ENCODE data around the gene NXNL1. TPM values are rescaled to one million over a fixed set of nuclear protein-coding genes. Genes with fewer than 3 reads are reported as not detected.
A peak's percentile ranks its signal among the peaks of the same experiment; 100 is the strongest.
"Not testable (repeated sequence)": the region's sequence is repeated elsewhere in the genome, so short reads cannot be mapped to it uniquely, and the experiment has no call there.

The NXNL1 gene
- total and polyA plus RNA-seq, 5 donors from 2014 or later: not detected

DNA sequence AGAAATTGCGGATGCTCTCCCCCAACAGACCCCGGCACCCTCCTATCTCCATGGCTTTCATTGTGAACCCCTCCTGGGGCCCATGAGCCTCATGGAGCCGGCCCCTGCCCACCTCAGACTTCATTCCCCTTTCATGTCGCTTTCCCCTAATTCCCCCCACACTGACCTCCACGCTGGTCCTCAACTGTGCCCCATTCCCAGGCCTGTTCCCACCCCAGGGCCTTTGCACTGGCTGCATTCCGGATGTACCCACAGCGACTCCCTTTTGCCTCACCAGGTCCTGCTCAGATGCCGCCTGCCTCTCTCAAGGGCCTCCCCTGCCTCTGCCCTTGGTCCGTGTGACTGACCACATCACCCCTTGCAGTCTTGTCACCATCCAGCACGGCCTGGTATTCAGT, 22.9 kb upstream of the NXNL1 start:
- ATAC-seq (ENCODE audit: low read depth in 2 of 2): no peak
- DNase-seq: no peak
- Mint-ChIP-seq H3K4me3 (no peak overlapping the region), H3K4me1 (peaks cover 0 to 8% (median 6%) of the 10 kb centered on the region in 4 donors), H3K27me3 (no peaks in the 10 kb centered on the region), H3K36me3 (no peaks in the 10 kb centered on the region), H3K27ac (no peak overlapping the region), H3K9me3 (peaks cover 0 to 2% (median 0%) of the 10 kb centered on the region in 7 donors)
- Histone ChIP-seq H3K4me3 (ENCODE audit: low read depth, low read length) (no peak overlapping the region), H3K36me3 (ENCODE audit: control insufficient read depth, insufficient read depth, low read length) (no peaks in the 10 kb centered on the region), H3K27ac (ENCODE audit: insufficient read depth, low read length, poor library complexity, severe bottlenecking) (no peak overlapping the region), H3K9me3 (ENCODE audit: control insufficient read depth in 2 of 2, low read length in 2 of 2) (no peaks in the 10 kb centered on the region), H3K4me1 (ENCODE audit: control insufficient read depth, insufficient read depth, low read length, poor library complexity, severe bottlenecking) (peaks cover 8% of the 10 kb centered on the region), H3K27me3 (ENCODE audit: control insufficient read depth, insufficient read depth, low read length) (no peaks in the 10 kb centered on the region)

- Histone ChIP-seq H3K27me3 (ENCODE audit: control insufficient read depth, insufficient read depth, low read length) (no peaks in the 10 kb centered on the region), H3K4me3 (ENCODE audit: low read depth, low read length) (no peak overlapping the region), H3K4me1 (ENCODE audit: control insufficient read depth, insufficient read depth, low read length, poor library complexity, severe bottlenecking) (peaks cover 3% of the 10 kb centered on the region), H3K9me3 (ENCODE audit: control insufficient read depth in 2 of 2, low read length in 2 of 2) (no peaks in the 10 kb centered on the region), H3K27ac (ENCODE audit: insufficient read depth, low read length, poor library complexity, severe bottlenecking) (no peak overlapping the region), H3K36me3 (ENCODE audit: control insufficient read depth, insufficient read depth, low read length) (no peaks in the 10 kb centered on the region)
- H3K27ac Mint-ChIP-seq: peak overlapping the region in 1 of 3 donors; percentile 38
- H3K9me3 Mint-ChIP-seq: peaks cover 0 to 2% (median 0%) of the 10 kb centered on the region in 7 donors
- DNase-seq: no peak
- H3K4me1 Mint-ChIP-seq: peaks cover 0 to 4% (median 1%) of the 10 kb centered on the region in 4 donors
- no peaks in the 10 kb centered on the region for H3K27me3 Mint-ChIP-seq
- no peak overlapping the region for H3K4me3 Mint-ChIP-seq
- ATAC-seq (ENCODE audit: low read depth in 2 of 2): no peak
- H3K36me3 Mint-ChIP-seq: no peaks in the 10 kb centered on the region
These were observed 22.3 kb upstream of the NXNL1 start for GRCh38 chr19:17482877-17483604.

DNA sequence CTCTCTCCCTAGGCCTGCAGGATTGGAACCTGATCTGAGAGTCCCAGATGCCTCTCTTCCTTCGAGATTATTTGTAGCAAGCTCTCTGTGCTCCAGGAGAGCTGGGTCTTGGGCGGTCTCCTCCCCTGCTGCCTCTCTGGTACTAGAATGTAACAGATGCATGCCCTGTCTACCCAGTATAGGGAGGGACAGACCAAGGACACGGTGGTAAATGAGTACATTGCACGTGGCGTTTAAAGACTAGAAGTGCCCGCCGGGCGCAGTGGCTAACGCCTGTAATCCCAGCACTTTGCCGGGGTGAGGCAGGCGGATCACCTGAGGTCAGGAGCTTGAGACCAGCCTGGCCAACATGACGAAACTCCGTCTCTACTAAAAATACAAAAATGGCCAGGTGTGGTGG, 21.3 kb upstream of the NXNL1 start:
- no peak overlapping the region for H3K4me3 ChIP-seq (ENCODE audit: low read depth, low read length)
- no peak overlapping the region for H3K27ac ChIP-seq (ENCODE audit: insufficient read depth, low read length, poor library complexity, severe bottlenecking)
- peaks cover 0 to 4% (median 0%) of the 10 kb centered on the region in 4 donors for H3K4me1 Mint-ChIP-seq
- no peaks in the 10 kb centered on the region for H3K27me3 Mint-ChIP-seq
- no peaks in the 10 kb centered on the region for H3K27me3 ChIP-seq (ENCODE audit: control insufficient read depth, insufficient read depth, low read length)
- ATAC-seq (ENCODE audit: low read depth in 2 of 2) (no peak), DNase-seq (no peak)
- no peaks in the 10 kb centered on the region for H3K4me1 ChIP-seq (ENCODE audit: control insufficient read depth, insufficient read depth, low read length, poor library complexity, severe bottlenecking)
- no peaks in the 10 kb centered on the region for H3K36me3 ChIP-seq (ENCODE audit: control insufficient read depth, insufficient read depth, low read length)
- no peaks in the 10 kb centered on the region for H3K9me3 ChIP-seq (ENCODE audit: control insufficient read depth in 2 of 2, low read length in 2 of 2)
- peaks cover 0 to 2% (median 0%) of the 10 kb centered on the region in 7 donors for H3K9me3 Mint-ChIP-seq
- H3K4me3 Mint-ChIP-seq: no peak overlapping the region
- no peak overlapping the region for H3K27ac Mint-ChIP-seq
- H3K36me3 Mint-ChIP-seq: no peaks in the 10 kb centered on the region

DNA sequence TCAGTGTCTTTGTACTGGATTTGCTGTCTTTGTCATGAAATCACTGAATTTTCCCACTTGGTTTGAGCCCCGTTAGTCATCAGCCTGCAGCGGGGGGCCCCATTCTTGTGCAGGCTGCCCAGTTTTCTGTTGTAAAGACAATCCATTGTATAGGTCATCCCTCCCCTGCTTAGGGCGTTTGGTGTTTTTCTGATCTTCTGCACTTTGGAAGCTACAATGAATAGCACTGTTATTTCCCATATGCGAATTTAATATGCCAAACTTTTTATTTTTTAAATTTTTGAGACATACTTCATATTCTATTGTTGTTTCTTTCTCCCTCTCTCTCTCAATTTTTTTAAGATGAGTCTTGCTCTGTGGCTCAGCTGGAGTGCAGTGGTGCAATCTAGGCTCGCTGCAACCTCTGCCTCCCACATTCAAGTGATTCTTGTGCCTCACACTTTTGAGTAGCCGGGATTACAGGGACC, 18.6 kb upstream of the NXNL1 start:
- H3K36me3 ChIP-seq (ENCODE audit: control insufficient read depth, insufficient read depth, low read length): no peaks in the 10 kb centered on the region
- no peaks in the 10 kb centered on the region for H3K9me3 ChIP-seq (ENCODE audit: control insufficient read depth in 2 of 2, low read length in 2 of 2)
- no peak overlapping the region for H3K4me3 ChIP-seq (ENCODE audit: low read depth, low read length)
- DNase-seq (no peak), ATAC-seq (ENCODE audit: low read depth in 2 of 2) (no peak)
- H3K4me1 Mint-ChIP-seq: peaks cover 0 to 4% (median 0%) of the 10 kb centered on the region in 4 donors
- no peaks in the 10 kb centered on the region for H3K4me1 ChIP-seq (ENCODE audit: control insufficient read depth, insufficient read depth, low read length, poor library complexity, severe bottlenecking)
- no peaks in the 10 kb centered on the region for H3K27me3 ChIP-seq (ENCODE audit: control insufficient read depth, insufficient read depth, low read length)
- no peak overlapping the region for H3K4me3 Mint-ChIP-seq
- H3K36me3 Mint-ChIP-seq: no peaks in the 10 kb centered on the region
- H3K9me3 Mint-ChIP-seq: peaks cover 0 to 2% (median 0%) of the 10 kb centered on the region in 7 donors
- no peak overlapping the region for H3K27ac Mint-ChIP-seq
- H3K27ac ChIP-seq (ENCODE audit: insufficient read depth, low read length, poor library complexity, severe bottlenecking): no peak overlapping the region
- no peaks in the 10 kb centered on the region for H3K27me3 Mint-ChIP-seq

GRCh38 chr19:17475541-17476115, 14.9 kb upstream of the NXNL1 start:
- ATAC-seq (ENCODE audit: low read depth in 2 of 2) (no peak), DNase-seq (no peak)
- Mint-ChIP-seq H3K27me3 (no peaks in the 10 kb centered on the region), H3K27ac (no peak overlapping the region), H3K4me3 (no peak overlapping the region), H3K36me3 (no peaks in the 10 kb centered on the region), H3K9me3 (no peaks in the 10 kb centered on the region), H3K4me1 (peaks cover 2 to 11% (median 7%) of the 10 kb centered on the region in 4 donors)
- Histone ChIP-seq H3K9me3 (ENCODE audit: control insufficient read depth in 2 of 2, low read length in 2 of 2) (no peaks in the 10 kb centered on the region), H3K27me3 (ENCODE audit: control insufficient read depth, insufficient read depth, low read length) (no peaks in the 10 kb centered on the region), H3K27ac (ENCODE audit: insufficient read depth, low read length, poor library complexity, severe bottlenecking) (no peak overlapping the region), H3K36me3 (ENCODE audit: control insufficient read depth, insufficient read depth, low read length) (no peaks in the 10 kb centered on the region), H3K4me3 (ENCODE audit: low read depth, low read length) (no peak overlapping the region), H3K4me1 (ENCODE audit: control insufficient read depth, insufficient read depth, low read length, poor library complexity, severe bottlenecking) (peaks cover 8% of the 10 kb centered on the region)

DNA sequence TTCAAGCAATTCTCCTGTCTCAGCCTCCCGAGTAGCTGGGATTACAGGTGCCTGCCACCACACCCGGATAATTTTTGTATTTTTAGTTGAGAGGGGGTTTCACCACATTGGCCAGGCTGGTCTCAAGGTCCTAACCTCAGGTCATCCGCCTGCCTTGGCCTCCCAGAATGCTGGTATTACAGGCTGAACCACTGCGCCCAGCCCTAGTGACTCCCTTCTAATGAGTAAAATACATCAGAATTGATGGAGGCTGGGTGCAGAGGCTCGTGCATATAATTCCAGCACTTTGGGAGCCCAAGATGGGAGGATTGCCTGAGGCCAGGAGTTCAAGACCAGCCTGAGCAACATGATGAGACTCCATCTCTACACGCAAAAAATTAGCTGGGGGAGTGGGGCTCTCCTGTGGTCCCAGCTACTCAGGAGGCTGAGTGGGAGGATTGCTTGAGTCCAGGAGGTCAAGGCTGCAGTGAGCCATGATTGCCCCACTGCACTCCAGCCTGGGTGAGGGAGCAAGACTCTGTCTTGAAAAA, 14.3 kb upstream of the NXNL1 start:
- H3K27ac Mint-ChIP-seq; H3K9me3 ChIP-seq (ENCODE audit: control insufficient read depth in 2 of 2, low read length in 2 of 2); H3K36me3 ChIP-seq (ENCODE audit: control insufficient read depth, insufficient read depth, low read length); H3K9me3 Mint-ChIP-seq; DNase-seq; H3K36me3 Mint-ChIP-seq; H3K27me3 ChIP-seq (ENCODE audit: control insufficient read depth, insufficient read depth, low read length); H3K27ac ChIP-seq (ENCODE audit: insufficient read depth, low read length, poor library complexity, severe bottlenecking); ATAC-seq (ENCODE audit: low read depth in 2 of 2); H3K4me3 ChIP-seq (ENCODE audit: low read depth, low read length); H3K27me3 Mint-ChIP-seq: not testable (repeated sequence)
- Mint-ChIP-seq H3K4me3 (peak overlapping the region in 1 of 4 donors; percentile 34), H3K4me1 (peaks cover 2 to 11% (median 8%) of the 10 kb centered on the region in 4 donors)
- H3K4me1 ChIP-seq (ENCODE audit: control insufficient read depth, insufficient read depth, low read length, poor library complexity, severe bottlenecking): peaks cover 10% of the 10 kb centered on the region

GRCh38 chr19:17473041-17473440, 12.3 kb upstream of the NXNL1 start:
- no peaks in the 10 kb centered on the region for H3K27me3 Mint-ChIP-seq
- no peak overlapping the region for H3K4me3 ChIP-seq (ENCODE audit: low read depth, low read length)
- peak overlapping the region in 1 of 3 donors; percentile 26 for H3K27ac Mint-ChIP-seq
- no peaks in the 10 kb centered on the region for H3K36me3 Mint-ChIP-seq
- no peaks in the 10 kb centered on the region for H3K36me3 ChIP-seq (ENCODE audit: control insufficient read depth, insufficient read depth, low read length)
- no peak overlapping the region for H3K27ac ChIP-seq (ENCODE audit: insufficient read depth, low read length, poor library complexity, severe bottlenecking)
- H3K9me3 ChIP-seq (ENCODE audit: control insufficient read depth in 2 of 2, low read length in 2 of 2): no peaks in the 10 kb centered on the region
- peak in 1 of 3 donors; percentile 55 for DNase-seq
- H3K4me1 ChIP-seq (ENCODE audit: control insufficient read depth, insufficient read depth, low read length, poor library complexity, severe bottlenecking): peaks cover 23% of the 10 kb centered on the region
- ATAC-seq (ENCODE audit: low read depth in 2 of 2): no peak
- no peaks in the 10 kb centered on the region for H3K9me3 Mint-ChIP-seq
- peak overlapping the region; percentile 3 to 44 (median 36) for H3K4me3 Mint-ChIP-seq
- H3K4me1 Mint-ChIP-seq: peaks cover 4 to 24% (median 14%) of the 10 kb centered on the region in 4 donors
- no peaks in the 10 kb centered on the region for H3K27me3 ChIP-seq (ENCODE audit: control insufficient read depth, insufficient read depth, low read length)
